ENCODE results near the gene ARHGAP19. TPM values are rescaled to one million over a fixed set of nuclear protein-coding genes. Genes with fewer than 3 reads are reported as not detected.

ARHGAP19 gene
- total RNA-seq, 1 donor: 7.8 TPM

GRCh38 chr10:97210543-97210960 lies 81.9 kb downstream of the ARHGAP19 start:
- H3K9me3 ChIP-seq (ENCODE audit: low read depth, low read length): no peaks in the 10 kb centered on the region
- no peaks in the 10 kb centered on the region for H3K4me1 ChIP-seq (ENCODE audit: insufficient read depth, low read length)
- H3K27me3 ChIP-seq (ENCODE audit: insufficient read depth, low read length): no peaks in the 10 kb centered on the region
- H3K4me3 ChIP-seq (ENCODE audit: low read length): no peak overlapping the region

DNA sequence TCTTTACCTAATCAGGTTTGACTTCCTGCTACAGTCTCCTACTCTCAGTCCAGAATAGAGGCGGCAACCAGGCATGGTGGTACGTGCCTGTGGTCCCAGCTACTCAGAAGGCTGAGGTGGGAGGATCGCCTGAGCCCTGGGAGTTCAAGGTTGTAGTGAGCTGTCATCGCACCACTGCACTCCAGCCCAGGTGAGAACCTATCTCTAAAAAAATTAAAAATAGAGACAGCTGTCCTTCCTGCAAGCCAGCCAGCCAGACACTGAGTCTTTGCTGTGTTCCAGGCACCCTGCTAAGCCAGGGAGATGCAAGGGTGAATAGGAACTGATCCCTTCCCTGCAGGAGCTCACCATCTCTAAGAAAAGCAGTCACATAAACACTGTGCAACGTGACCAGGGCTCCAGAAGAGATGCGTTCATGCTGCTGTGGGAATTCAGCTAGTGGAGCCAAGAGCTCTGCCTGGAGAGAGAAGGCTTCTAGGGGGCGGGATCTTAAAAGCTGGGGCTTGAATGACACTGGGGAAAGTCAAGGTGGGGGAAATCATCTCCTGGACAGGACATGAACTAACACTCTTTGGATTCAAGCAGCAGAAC lies 84.6 kb downstream of the ARHGAP19 start:
- no peak overlapping the region for H3K4me3 ChIP-seq (ENCODE audit: low read length)
- no peaks in the 10 kb centered on the region for H3K9me3 ChIP-seq (ENCODE audit: low read depth, low read length)
- no peaks in the 10 kb centered on the region for H3K27me3 ChIP-seq (ENCODE audit: insufficient read depth, low read length)
- H3K4me1 ChIP-seq (ENCODE audit: insufficient read depth, low read length): no peaks in the 10 kb centered on the region

GRCh38 chr10:97207131-97207530 lies 85.3 kb downstream of the ARHGAP19 start:
- H3K4me3 ChIP-seq (ENCODE audit: low read length): no peak overlapping the region
- no peaks in the 10 kb centered on the region for H3K4me1 ChIP-seq (ENCODE audit: insufficient read depth, low read length)
- H3K9me3 ChIP-seq (ENCODE audit: low read depth, low read length): no peaks in the 10 kb centered on the region
- H3K27me3 ChIP-seq (ENCODE audit: insufficient read depth, low read length): no peaks in the 10 kb centered on the region

- no peaks in the 10 kb centered on the region for H3K4me1 ChIP-seq (ENCODE audit: insufficient read depth, low read length)
- H3K27me3 ChIP-seq (ENCODE audit: insufficient read depth, low read length): no peaks in the 10 kb centered on the region
- H3K9me3 ChIP-seq (ENCODE audit: low read depth, low read length): no peaks in the 10 kb centered on the region
- no peak overlapping the region for H3K4me3 ChIP-seq (ENCODE audit: low read length)
Observed at GRCh38 chr10:97204826-97205679, 87.4 kb downstream of the ARHGAP19 start.

DNA sequence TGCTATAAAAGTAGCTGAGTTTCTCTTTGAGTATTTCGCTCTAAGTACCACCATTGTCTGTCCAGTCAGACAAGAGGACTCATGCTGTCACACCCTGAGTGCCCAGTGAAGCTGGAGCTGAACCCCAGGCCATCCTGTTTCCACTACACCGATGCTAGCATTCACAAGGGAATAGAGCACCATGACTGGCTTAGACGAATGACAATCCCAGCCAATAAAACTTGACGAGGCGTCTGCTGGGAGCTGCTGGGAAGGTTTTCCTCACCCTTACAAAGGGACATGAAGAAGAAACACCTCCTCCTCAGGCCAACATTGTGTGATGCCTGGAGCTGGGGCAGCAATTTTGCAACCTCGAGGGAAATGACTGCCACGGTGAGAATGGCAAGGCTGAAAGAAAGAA lies 89.2 kb downstream of the ARHGAP19 start:
- Histone ChIP-seq H3K4me1 (ENCODE audit: insufficient read depth, low read length) (peaks cover 6% of the 10 kb centered on the region), H3K4me3 (ENCODE audit: low read length) (no peak overlapping the region), H3K9me3 (ENCODE audit: low read depth, low read length) (no peaks in the 10 kb centered on the region), H3K27me3 (ENCODE audit: insufficient read depth, low read length) (peaks cover 2% of the 10 kb centered on the region)

DNA sequence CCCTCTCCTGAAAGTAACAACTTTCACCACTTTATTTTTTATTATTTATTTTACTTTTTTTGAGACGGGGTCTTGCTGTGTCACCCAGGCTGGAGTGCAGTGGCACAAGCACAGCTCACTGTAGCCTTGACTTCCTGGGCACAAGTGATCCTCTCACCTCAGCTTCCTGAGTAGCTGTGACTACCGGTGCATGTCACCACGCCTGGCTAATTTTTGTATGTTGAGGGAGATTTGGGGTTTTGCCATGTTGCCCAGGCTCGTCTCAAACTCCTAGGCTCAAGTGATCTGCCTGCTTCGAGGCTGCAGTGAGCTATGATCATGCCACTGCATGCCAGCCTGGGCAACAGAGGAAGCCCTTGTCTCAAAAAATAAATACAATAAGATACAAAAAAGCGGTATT lies 91.8 kb downstream of the ARHGAP19 start:
- Histone ChIP-seq H3K4me3 (ENCODE audit: low read length) (no peak overlapping the region), H3K27me3 (ENCODE audit: insufficient read depth, low read length) (peaks cover 15% of the 10 kb centered on the region), H3K4me1 (ENCODE audit: insufficient read depth, low read length) (peaks cover 16% of the 10 kb centered on the region), H3K9me3 (ENCODE audit: low read depth, low read length) (no peaks in the 10 kb centered on the region)

DNA sequence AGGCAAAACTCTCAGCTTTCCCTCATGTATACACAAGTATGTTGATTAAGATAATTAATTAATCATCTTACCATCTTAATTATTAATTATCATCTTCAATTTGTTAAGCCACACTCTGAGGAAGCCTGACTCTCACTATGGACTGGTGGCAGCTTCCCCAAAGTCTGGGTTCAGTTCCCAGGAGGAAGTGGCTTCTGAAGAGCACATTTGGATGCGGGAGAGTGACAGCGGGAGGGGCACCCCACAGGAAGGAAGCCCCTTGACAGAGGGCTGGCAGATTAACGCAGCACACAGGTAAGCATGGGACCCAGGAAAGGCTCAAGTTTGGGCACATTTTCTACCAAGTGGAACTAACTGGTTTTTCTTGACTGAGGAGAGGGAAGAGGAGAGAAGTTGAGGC lies 93.3 kb downstream of the ARHGAP19 start:
- Histone ChIP-seq H3K9me3 (ENCODE audit: low read depth, low read length) (no peaks in the 10 kb centered on the region), H3K27me3 (ENCODE audit: insufficient read depth, low read length) (peaks cover 24% of the 10 kb centered on the region), H3K4me1 (ENCODE audit: insufficient read depth, low read length) (peaks cover 16% of the 10 kb centered on the region), H3K4me3 (ENCODE audit: low read length) (no peak overlapping the region)

DNA sequence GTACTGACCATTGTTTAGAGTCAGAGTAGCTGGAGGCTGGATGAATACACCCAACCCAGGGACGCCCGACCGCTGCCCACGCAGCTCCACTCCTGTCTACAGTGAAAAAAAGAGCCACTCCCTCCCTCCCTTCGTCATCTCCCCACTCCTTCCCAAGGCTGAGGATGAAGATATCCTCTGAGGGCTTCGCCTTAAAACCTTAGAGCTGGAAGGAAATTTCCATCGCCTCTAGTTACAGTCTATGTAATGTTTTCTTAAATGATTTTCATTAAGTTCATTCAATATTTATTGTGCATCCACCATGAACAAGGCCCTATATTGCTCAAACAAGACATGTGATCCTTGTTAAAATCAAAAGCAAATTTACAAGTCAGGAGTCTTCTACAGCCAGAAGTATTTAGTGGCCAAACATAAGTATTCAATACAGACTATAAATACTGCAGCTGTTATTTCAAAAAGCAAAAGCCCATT lies 95.4 kb downstream of the ARHGAP19 start:
- H3K27me3 ChIP-seq (ENCODE audit: insufficient read depth, low read length): peaks cover 32% of the 10 kb centered on the region
- H3K9me3 ChIP-seq (ENCODE audit: low read depth, low read length): no peaks in the 10 kb centered on the region
- peaks cover 16% of the 10 kb centered on the region for H3K4me1 ChIP-seq (ENCODE audit: insufficient read depth, low read length)
- H3K4me3 ChIP-seq (ENCODE audit: low read length): no peak overlapping the region

DNA sequence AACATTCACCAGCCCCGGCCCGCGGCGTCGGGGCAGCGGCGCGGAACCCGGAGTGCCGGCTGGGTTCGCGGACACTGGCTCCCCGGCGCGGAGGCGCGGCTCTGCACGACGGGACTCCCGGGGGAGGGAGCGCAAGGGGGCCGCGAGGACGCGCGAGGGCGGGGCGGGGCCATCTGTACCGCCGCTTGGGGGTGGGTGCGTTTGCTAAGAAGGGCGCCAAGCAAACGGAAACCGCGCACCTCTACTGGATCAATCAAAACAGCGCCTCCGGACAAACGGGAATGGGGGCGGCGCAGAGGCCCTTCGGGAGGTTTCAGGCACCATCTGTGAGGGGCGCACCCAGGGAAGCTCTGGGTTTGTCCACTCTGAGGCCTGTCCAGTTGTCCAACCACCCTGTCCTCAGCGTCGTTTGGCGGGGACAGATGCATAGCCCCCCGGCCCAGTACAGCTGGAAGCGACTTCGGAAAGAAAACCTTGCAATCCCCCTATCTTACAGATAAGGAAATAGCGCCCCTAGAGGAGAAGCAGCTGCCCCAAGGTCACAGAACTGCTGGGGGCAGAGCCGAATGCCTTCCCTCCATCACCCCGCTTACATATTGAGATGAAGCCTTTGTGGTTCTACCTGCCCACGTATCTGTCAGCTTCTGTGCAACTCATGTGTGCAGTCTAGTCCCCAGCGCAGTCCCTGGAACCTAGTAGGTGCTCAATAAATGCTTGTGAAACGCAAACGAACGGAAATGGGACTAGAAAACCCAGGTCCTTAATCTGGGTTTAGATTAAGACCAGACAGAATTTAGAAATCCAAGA lies 96.0 kb downstream of the ARHGAP19 start:
- Histone ChIP-seq H3K9me3 (ENCODE audit: low read depth, low read length) (no peaks in the 10 kb centered on the region), H3K27me3 (ENCODE audit: insufficient read depth, low read length) (peaks cover 32% of the 10 kb centered on the region), H3K4me1 (ENCODE audit: insufficient read depth, low read length) (peaks cover 16% of the 10 kb centered on the region), H3K4me3 (ENCODE audit: low read length) (peak overlapping the region; percentile 33)

DNA sequence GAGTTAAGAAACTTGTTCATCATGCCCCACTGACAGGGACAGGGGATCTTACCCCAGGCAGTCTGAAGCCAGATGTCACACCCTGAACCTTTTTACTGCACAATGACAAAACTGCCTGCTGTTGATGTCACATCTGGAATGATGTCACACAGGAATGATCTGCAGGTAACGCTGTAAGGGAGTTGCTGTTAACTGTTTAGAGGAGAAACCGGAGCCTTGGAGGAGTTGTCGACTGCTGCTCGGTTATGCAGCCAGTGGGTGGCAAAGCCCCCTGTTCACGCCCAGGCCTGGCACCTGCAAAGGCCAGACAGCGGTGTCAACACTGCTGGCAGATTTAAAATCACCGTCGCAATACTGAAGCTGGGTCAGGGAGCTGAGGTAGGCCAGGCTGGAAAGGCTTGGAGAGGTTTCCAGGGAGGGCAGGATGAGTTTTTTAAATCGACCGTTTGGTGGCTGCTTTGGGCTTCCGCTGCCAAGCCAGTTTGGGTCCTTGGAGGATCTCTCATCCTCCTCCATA lies 96.7 kb downstream of the ARHGAP19 start:
- H3K4me1 ChIP-seq (ENCODE audit: insufficient read depth, low read length): peaks cover 16% of the 10 kb centered on the region
- no peaks in the 10 kb centered on the region for H3K9me3 ChIP-seq (ENCODE audit: low read depth, low read length)
- H3K4me3 ChIP-seq (ENCODE audit: low read length): no peak overlapping the region
- H3K27me3 ChIP-seq (ENCODE audit: insufficient read depth, low read length): peaks cover 32% of the 10 kb centered on the region

DNA sequence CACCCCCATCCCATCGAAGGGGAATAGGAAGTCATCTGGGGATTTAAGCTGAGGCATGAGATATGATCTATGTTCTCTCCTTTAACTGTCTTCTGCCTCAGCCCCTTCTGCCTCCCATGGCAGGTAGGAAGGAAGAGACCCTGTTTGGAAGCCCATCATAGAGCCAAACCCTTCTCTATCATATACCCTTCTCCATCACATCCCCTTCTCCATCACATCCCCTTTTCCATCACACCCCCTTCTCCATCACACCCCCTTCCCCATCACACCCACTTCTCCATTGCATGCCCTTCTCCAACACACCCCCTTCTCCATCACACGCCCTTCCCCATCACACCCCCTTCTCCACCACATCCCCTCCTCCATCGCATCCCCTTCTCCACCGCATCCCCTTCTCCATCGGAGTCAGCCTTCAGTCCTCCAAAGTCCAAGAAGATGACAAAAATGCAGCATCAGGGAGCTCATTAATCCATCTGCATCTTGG lies 99.4 kb downstream of the ARHGAP19 start:
- Histone ChIP-seq H3K9me3 (ENCODE audit: low read depth, low read length) (no peaks in the 10 kb centered on the region), H3K27me3 (ENCODE audit: insufficient read depth, low read length) (peaks cover 29% of the 10 kb centered on the region), H3K4me3 (ENCODE audit: low read length) (no peak overlapping the region), H3K4me1 (ENCODE audit: insufficient read depth, low read length) (peaks cover 9% of the 10 kb centered on the region)

- H3K4me3 ChIP-seq (ENCODE audit: low read length): no peak overlapping the region
- H3K4me1 ChIP-seq (ENCODE audit: insufficient read depth, low read length): no peaks in the 10 kb centered on the region
- peaks cover 23% of the 10 kb centered on the region for H3K27me3 ChIP-seq (ENCODE audit: insufficient read depth, low read length)
- no peaks in the 10 kb centered on the region for H3K9me3 ChIP-seq (ENCODE audit: low read depth, low read length)
Observed at GRCh38 chr10:97190450-97190849, 102.0 kb downstream of the ARHGAP19 start.

DNA sequence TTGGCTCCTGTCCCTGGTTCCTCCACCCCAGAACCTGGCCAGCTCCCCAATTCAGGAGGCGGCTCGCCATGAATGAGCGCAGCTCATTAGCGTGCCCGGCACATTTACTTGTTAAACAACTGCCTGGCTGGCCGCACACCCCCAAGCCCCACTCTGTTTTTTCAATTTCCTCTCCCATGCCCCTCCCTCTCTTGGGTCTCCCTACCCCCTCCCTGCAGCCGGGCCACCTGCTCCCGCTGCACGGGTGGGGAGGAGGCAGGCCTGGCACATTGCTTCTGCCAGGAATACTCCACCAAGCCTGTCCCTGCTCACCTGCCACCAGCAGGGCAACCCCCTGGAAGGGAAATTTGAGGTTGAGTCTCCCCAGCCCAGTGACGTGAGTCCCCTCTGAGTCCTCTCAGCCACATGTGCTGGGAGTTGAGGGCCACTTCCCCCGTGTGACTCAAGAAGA lies 104.2 kb downstream of the ARHGAP19 start:
- H3K27me3 ChIP-seq (ENCODE audit: insufficient read depth, low read length): peaks cover 31% of the 10 kb centered on the region

GRCh38 chr10:97186911-97187310 lies 105.5 kb downstream of the ARHGAP19 start:
- H3K4me1 ChIP-seq (ENCODE audit: insufficient read depth, low read length): no peaks in the 10 kb centered on the region
- H3K4me3 ChIP-seq (ENCODE audit: low read length): no peak overlapping the region
- H3K9me3 ChIP-seq (ENCODE audit: low read depth, low read length): no peaks in the 10 kb centered on the region
- H3K27me3 ChIP-seq (ENCODE audit: insufficient read depth, low read length): peaks cover 23% of the 10 kb centered on the region

More for the DNA sequence above, 104.2 kb downstream of the ARHGAP19 start:
- Histone ChIP-seq H3K4me3 (ENCODE audit: low read length) (no peak overlapping the region), H3K9me3 (ENCODE audit: low read depth, low read length) (no peaks in the 10 kb centered on the region), H3K4me1 (ENCODE audit: insufficient read depth, low read length) (no peaks in the 10 kb centered on the region)
